Pancreas (tissue), 10 donors: Measurements from ENCODE around the gene SRSF5. TPM values are rescaled to one million over a fixed set of nuclear protein-coding genes. Genes with fewer than 3 reads are reported as not detected.

Experiments used
- ATAC-seq, 4 donors: fragments of 200-7000 bp; cut with Tn5 transposase; one replicate each; pipeline versions ENCODE4 v1.8.0 to v1.9.1; 2020; ENCODE audit warnings: mild to moderate bottlenecking in 4 of 4, moderate library complexity in 4 of 4
- DNase-seq, 6 donors: peaks; one replicate each; pipeline ENCODE4 v3.0.0-alpha.2; 2020
- FAIRE-seq: peaks from 2 replicates; lab custom pipeline; 2012; peaks lifted over from hg19 to GRCh38; lab: Jason Lieb, UNC
- H3K27ac ChIP-seq, 4 donors: fragments of 200-600 bp; sonication (generic); 1 replicate in 3 of 4; 2 replicates in 1 of 4; pipeline versions ENCODE4 v1.5.0 to v1.8.0; 2020
- H3K27me3 ChIP-seq, 4 donors: fragments of 200-600 bp; one replicate each; pipeline ENCODE4 v1.8.0; 2021
- H3K36me3 ChIP-seq, 3 donors: fragments of 200-600 bp; sonication (generic) in 1 of 3; one replicate each; pipeline versions ENCODE4 v1.5.0 to v1.8.0; 2020 to 2021
- H3K4me1 ChIP-seq, 3 donors: fragments of 200-600 bp; one replicate each; pipeline ENCODE4 v1.8.0; 2021
- H3K4me3 ChIP-seq, 4 donors: fragments of 200-600 bp; sonication (generic) in 2 of 4; one replicate each; pipeline versions ENCODE4 v1.5.0 to v1.8.0; 2020 to 2021
- H3K9me3 ChIP-seq, 4 donors: fragments of 200-600 bp; one replicate each; pipeline ENCODE4 v1.8.0; 2021
- WGBS, 2 donors: extraction: QIAGEN DNeasy Blood & Tissue Kit; methylation state at CpG; one replicate each; pipeline ENCODE4 v1.1.7; 2013; 5-methylcytosine and 5-hydroxymethylcytosine counted together
- intact Hi-C, 3 donors: fragments of 100-400 bp; cut with DNase I; formaldehyde crosslinking; loops; one replicate each; pipeline versions ENCODE4 v1.11.1 to v1.14.2; 2022
- polyA plus RNA-seq, 2 donors: library from polyadenylated mRNA; stranded (reverse); fragments of 200-250 nt; gene quantifications; one replicate each; pipeline ENCODE4 v1.2.3, GENCODE V29; 2013
- total RNA-seq, 6 donors: library from RNA; stranded (reverse); fragmentation: NEBNext Ultra II Directional in 4 of 6; extraction: Animal tissue kit (Norgen Biotek cat#: 25700) in 4 of 6; gene quantifications; one replicate each; pipeline versions ENCODE4 v1.2.1 to v1.2.4, GENCODE V29; 2021 to 2023
- TF ChIP-seq, protein P1 (sequence below), 4 donors: fragments of 200-600 bp; sonication (generic) in 3 of 4; IDR thresholded peaks; one replicate each; pipeline versions ENCODE4 v1.5.0 to v1.8.0; 2021; ENCODE audit warnings: antibody characterized with exemption in 4 of 4
- donor health status: healthy with polysubstance abuse.
- donor health status: DM: no; HTN: no; CAD: no; lungs with moderate emphysema.
- donor health status: DM: no; HTN: no; CAD: no.
- donor health status: control.
- donor health status: control.
- donor health status: Bipolar disorder and iron deficiency.
- donor health status: DM: yes; HTN: yes; CAD: no.
- donor health status: DM: no; HTN: no; CAD: no.
- donor health status: DM: no; HTN: no; CAD: no.
- donor health status: DM: yes; HTN: yes; CAD: no.

The SRSF5 gene
- total and polyA plus RNA-seq, 8 donors: 78.0 to 314 (median 135) TPM

DNA sequence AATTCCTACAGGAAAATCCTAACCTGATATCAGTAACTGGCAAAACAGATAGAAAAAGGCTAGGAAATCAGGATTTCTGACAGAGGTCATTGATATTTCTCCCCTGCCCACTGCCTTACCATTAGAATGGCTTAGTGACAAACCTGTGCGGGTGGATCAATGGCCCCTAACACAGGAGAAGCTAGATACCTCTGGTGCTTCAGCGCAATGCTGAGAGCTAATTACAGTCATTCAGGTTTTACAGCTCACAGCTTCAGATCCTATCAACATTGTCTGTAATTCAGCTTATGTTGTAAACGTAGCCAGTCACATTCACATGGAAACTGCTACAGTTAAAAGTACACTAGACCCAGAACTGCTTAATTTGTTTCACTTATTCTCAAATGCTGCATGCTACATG is 47.5 kb downstream of the SRSF5 start:
- TF ChIP-seq, protein P1, sequence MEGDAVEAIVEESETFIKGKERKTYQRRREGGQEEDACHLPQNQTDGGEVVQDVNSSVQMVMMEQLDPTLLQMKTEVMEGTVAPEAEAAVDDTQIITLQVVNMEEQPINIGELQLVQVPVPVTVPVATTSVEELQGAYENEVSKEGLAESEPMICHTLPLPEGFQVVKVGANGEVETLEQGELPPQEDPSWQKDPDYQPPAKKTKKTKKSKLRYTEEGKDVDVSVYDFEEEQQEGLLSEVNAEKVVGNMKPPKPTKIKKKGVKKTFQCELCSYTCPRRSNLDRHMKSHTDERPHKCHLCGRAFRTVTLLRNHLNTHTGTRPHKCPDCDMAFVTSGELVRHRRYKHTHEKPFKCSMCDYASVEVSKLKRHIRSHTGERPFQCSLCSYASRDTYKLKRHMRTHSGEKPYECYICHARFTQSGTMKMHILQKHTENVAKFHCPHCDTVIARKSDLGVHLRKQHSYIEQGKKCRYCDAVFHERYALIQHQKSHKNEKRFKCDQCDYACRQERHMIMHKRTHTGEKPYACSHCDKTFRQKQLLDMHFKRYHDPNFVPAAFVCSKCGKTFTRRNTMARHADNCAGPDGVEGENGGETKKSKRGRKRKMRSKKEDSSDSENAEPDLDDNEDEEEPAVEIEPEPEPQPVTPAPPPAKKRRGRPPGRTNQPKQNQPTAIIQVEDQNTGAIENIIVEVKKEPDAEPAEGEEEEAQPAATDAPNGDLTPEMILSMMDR (IDR thresholded peaks at IDR 0.05): no peak
- Histone ChIP-seq H3K36me3 (no peaks in the 10 kb centered on the region), H3K4me1 (no peaks in the 10 kb centered on the region), H3K4me3 (no peak overlapping the region), H3K9me3 (no peaks in the 10 kb centered on the region), H3K27me3 (no peaks in the 10 kb centered on the region), H3K27ac (no peak overlapping the region)
- DNase-seq (no peak), FAIRE-seq (no peak), ATAC-seq (no peak)
- intact Hi-C loops: loop anchor here in 2 of 3 donors (10.0 kb wide), 2 partner anchors 210 to 500 kb away; no protein-coding TSS in a partner anchor
- WGBS, 2 donors: 66 to 78% methylated on average over 3 of the region's 3 CpGs

DNA sequence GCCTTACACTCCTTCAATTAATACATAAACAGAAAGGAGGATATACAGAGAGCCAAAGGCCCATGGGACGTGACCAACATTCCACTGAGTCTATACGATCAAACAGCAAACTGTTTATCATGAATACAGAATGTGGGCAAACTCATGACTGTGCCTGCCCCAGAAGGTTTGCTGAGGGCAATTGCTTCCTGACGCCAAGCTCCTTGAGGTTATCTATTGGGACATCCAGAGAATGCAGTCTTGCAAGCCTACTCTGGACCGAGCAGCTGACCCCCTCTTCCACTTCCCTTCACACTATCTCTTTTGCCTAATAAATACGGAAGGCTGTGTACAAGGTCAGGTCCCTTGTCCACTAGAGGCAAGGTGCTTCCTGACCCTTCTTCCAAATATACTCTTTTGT is 48.6 kb downstream of the SRSF5 start:
- no peaks in the 10 kb centered on the region for H3K9me3 ChIP-seq
- ATAC-seq: no peak
- H3K4me3 ChIP-seq: no peak overlapping the region
- no peaks in the 10 kb centered on the region for H3K27me3 ChIP-seq
- no peak overlapping the region for H3K27ac ChIP-seq
- intact Hi-C loops: loop anchor here (5.0 to 10.0 kb wide), 3 partner anchors 209 to 499 kb away; no protein-coding TSS in a partner anchor
- no peak for FAIRE-seq
- H3K4me1 ChIP-seq: no peaks in the 10 kb centered on the region
- DNase-seq: no peak
- TF ChIP-seq, protein P1 (IDR thresholded peaks at IDR 0.05): no peak
- H3K36me3 ChIP-seq: no peaks in the 10 kb centered on the region
- WGBS, 2 donors: 56 to 65% methylated on average over 5 of the region's 5 CpGs

DNA sequence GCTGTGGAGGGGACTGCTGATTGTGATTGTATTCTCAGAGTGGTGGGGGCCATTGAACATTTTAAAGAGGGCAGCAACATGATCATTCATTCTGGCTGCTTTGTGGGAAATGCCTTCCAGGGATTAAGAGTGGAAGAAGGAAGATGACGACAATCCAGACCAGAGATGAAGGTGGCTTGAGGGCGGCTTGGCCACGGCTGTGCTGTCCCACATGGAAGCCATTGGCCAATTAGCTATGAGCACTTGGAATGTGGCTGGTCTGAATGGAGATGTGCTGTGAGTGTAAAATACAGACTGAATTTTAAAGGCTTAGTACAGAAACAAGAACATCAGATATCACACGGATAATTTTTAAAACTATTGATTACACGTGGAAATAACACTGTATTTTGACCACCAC is 49.3 kb downstream of the SRSF5 start:
- FAIRE-seq (no peak), DNase-seq (no peak), ATAC-seq (no peak)
- Histone ChIP-seq H3K9me3 (no peaks in the 10 kb centered on the region), H3K4me1 (no peaks in the 10 kb centered on the region), H3K4me3 (no peak overlapping the region), H3K27ac (no peak overlapping the region), H3K36me3 (no peaks in the 10 kb centered on the region), H3K27me3 (no peaks in the 10 kb centered on the region)
- intact Hi-C loops: loop anchor here (5.0 to 10.0 kb wide), 3 partner anchors 209 to 499 kb away; no protein-coding TSS in a partner anchor
- TF ChIP-seq, protein P1 (IDR thresholded peaks at IDR 0.05): no peak
- WGBS, 2 donors: 57 to 71% methylated on average over 5 of the region's 5 CpGs

DNA sequence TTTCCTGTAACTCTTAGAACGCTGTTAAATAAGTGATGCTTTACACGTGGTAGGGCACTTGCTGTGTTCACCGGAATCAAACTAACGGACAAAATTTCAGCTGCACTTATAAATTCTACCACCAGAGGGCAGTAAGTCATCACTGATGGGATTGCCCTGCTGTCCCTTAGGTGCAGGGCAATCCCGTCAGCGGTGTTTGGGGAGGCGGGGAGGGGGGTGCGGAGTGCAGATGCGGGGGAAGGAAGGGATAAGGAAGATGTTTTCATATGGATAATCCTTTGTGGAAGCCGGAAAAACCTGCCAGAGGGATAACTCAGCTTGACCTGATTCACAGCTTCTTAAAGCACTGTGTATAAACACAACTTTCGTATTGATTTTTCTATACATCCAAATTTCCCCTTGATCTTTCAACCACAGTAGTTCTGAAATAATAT is 51.8 kb downstream of the SRSF5 start:
- 8 to 9% methylated on average over 11 of the region's 11 CpGs for WGBS, 2 donors
- H3K27me3 ChIP-seq: no peaks in the 10 kb centered on the region
- H3K36me3 ChIP-seq: no peaks in the 10 kb centered on the region
- no peak overlapping the region for H3K27ac ChIP-seq
- H3K9me3 ChIP-seq: no peaks in the 10 kb centered on the region
- DNase-seq: peak in 4 of 6 donors; percentile 22 to 72 (median 34)
- FAIRE-seq: peak; percentile 45
- TF ChIP-seq, protein P1 (IDR thresholded peaks at IDR 0.05): peak; percentile 56 to 80 (median 76)
- no peaks in the 10 kb centered on the region for H3K4me1 ChIP-seq
- intact Hi-C loops: loop anchor here (5.0 to 10.0 kb wide), 3 partner anchors 206 to 496 kb away; no protein-coding TSS in a partner anchor
- peak; percentile 69 to 92 (median 90) for ATAC-seq
- no peak overlapping the region for H3K4me3 ChIP-seq

DNA sequence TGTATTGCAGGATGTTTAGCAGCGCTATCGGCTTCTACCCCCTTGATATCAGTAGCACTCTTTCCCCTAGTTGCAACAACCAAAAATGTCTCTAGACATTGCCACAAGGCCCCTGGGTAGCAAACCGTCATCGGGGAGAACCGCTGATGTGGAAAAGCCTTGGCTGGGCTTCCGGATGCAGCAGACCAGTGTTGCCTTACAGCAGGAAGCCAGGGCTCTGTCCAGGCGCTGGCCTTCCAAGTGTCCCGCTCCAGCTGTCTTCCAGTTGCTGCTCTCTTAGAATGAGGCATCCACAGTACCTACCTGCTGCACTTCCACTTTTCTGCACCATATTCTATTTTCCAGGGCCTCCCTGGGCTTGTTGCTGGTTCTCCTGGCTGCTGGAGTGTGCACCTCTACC is 52.7 kb downstream of the SRSF5 start:
- no peak for DNase-seq
- no peaks in the 10 kb centered on the region for H3K36me3 ChIP-seq
- intact Hi-C loops: loop anchor here (5.0 to 10.0 kb wide), 3 partner anchors 205 to 495 kb away; no protein-coding TSS in a partner anchor
- WGBS, 2 donors: 82 to 93% methylated on average over 8 of the region's 8 CpGs
- ATAC-seq: peak in 1 of 4 donors; percentile 15
- TF ChIP-seq, protein P1 (IDR thresholded peaks at IDR 0.05): no peak
- no peaks in the 10 kb centered on the region for H3K9me3 ChIP-seq
- H3K27ac ChIP-seq: no peak overlapping the region
- H3K4me1 ChIP-seq: no peaks in the 10 kb centered on the region
- FAIRE-seq: no peak
- no peak overlapping the region for H3K4me3 ChIP-seq
- no peaks in the 10 kb centered on the region for H3K27me3 ChIP-seq
